Measurements from ENCODE around the gene GALNT2.

DNA sequence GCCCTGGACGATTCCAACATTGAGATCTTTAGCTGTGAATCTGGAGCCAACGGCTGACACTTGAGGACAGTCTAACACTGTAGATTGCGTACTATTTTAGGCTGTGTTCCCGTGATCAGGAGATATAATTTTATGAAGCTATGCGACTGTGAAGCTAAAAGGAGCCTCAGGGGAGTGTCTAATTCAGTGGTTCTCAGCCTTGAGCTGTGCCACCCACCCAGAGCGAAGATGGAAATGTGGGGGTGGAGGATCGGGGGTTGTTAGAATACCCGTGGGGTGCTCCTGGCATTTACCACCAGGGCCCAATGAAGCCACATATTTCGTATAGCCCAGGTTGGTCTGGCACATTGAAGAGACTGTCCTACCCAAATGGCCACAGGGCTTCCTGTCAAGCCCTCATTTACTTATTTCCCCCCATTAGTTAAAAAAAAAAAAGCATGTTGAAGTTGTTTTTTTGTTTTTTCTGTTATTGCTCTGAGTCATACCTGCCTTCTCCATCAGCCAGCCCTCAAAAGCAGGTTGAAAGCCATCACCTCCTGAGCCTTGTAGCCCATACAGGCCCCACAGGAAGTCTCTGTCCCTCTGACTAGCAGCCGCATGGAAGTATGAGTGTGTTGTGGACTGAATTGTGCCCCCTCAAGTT, 141.7 kb downstream of the GALNT2 start:
- TF ChIP-seq EZH2 (IDR thresholded peaks at IDR 0.05) (no peak), POLR2AphosphoS5 (IDR thresholded peaks at IDR 0.05; ENCODE audit: borderline replicate concordance, low read depth, low read length) (no peak), FOXP2 (optimal IDR thresholded peaks at IDR 0.05; ENCODE audit: control extremely low read depth, extremely low read length, insufficient read depth) (no peak)
